Stimulated activated memory B cell treated with anti-CD40 and anti-IgM and Interleukin-4, amounts not matched to agents 10 μg/mL and 1 μg/mL and 100 μg/mL, for 72 hours (primary cell): Measurements from ENCODE around the gene FAM25C.
"Not testable (repeated sequence)": the region's sequence is repeated elsewhere in the genome, so short reads cannot be mapped to it uniquely, and the experiment has no call there.

Experiments used
- ATAC-seq: fragments of 150-1000 bp; cut with Tn5 transposase; 2 replicates; pipeline ENCODE4 v1.10.0; 2021
- H3K27ac Mint-ChIP-seq: one replicate; pipeline ENCODE4 v1.8.0; 2022; ENCODE audit warnings: mild to moderate bottlenecking, mixed read lengths
- H3K27me3 Mint-ChIP-seq: one replicate; pipeline ENCODE4 v1.8.0; 2022; ENCODE audit warnings: mixed read lengths
- H3K36me3 Mint-ChIP-seq: one replicate; pipeline ENCODE4 v1.8.0; 2022; ENCODE audit warnings: mixed read lengths
- H3K4me1 Mint-ChIP-seq: one replicate; pipeline ENCODE4 v1.8.0; 2022; ENCODE audit warnings: mixed read lengths
- H3K4me3 Mint-ChIP-seq: one replicate; pipeline ENCODE4 v1.8.0; 2022; ENCODE audit warnings: mild to moderate bottlenecking, moderate library complexity, mixed read lengths
- H3K9me3 Mint-ChIP-seq: one replicate; pipeline ENCODE4 v1.8.0; 2022; ENCODE audit warnings: mixed read lengths

Gene FAM25C

GRCh38 chr10:47999691-48000090 lies at the start of gene FAM25C:
TSS of gene FAM25C (minus strand) at chr10:47999791. CDS start at chr10:47999765, 26 bp downstream.
- H3K4me3 Mint-ChIP-seq, H3K27ac Mint-ChIP-seq, H3K9me3 Mint-ChIP-seq, H3K4me1 Mint-ChIP-seq, ATAC-seq, H3K36me3 Mint-ChIP-seq, H3K27me3 Mint-ChIP-seq: not testable (repeated sequence)

- H3K27ac Mint-ChIP-seq, H3K4me1 Mint-ChIP-seq, H3K9me3 Mint-ChIP-seq, ATAC-seq, H3K36me3 Mint-ChIP-seq, H3K4me3 Mint-ChIP-seq, H3K27me3 Mint-ChIP-seq: not testable (repeated sequence)
Observed at GRCh38 chr10:48044557-48044956, 45.0 kb upstream of the FAM25C start.

GRCh38 chr10:48031390-48031789 lies 31.8 kb upstream of the FAM25C start:
- not testable (repeated sequence) for H3K4me3 Mint-ChIP-seq

GRCh38 chr10:48002306-48002705 lies 2.7 kb upstream of the FAM25C start:
- not testable (repeated sequence) for H3K27me3 Mint-ChIP-seq, H3K9me3 Mint-ChIP-seq, H3K4me3 Mint-ChIP-seq, H3K36me3 Mint-ChIP-seq, H3K27ac Mint-ChIP-seq, H3K4me1 Mint-ChIP-seq, ATAC-seq

More at GRCh38 chr10:48031390-48031789, 31.8 kb upstream of the FAM25C start:
- H3K27me3 Mint-ChIP-seq, H3K9me3 Mint-ChIP-seq, H3K4me1 Mint-ChIP-seq, H3K36me3 Mint-ChIP-seq, H3K27ac Mint-ChIP-seq, ATAC-seq: not testable (repeated sequence)

- not testable (repeated sequence) for H3K27me3 Mint-ChIP-seq
Observed at GRCh38 chr10:47994045-47994444, 5.5 kb downstream of the FAM25C start.

GRCh38 chr10:47992560-47992959 lies 7.0 kb downstream of the FAM25C start:
- not testable (repeated sequence) for H3K9me3 Mint-ChIP-seq

More at GRCh38 chr10:47994045-47994444, 5.5 kb downstream of the FAM25C start:
- not testable (repeated sequence) for H3K36me3 Mint-ChIP-seq, H3K4me1 Mint-ChIP-seq, H3K9me3 Mint-ChIP-seq, H3K27ac Mint-ChIP-seq, ATAC-seq, H3K4me3 Mint-ChIP-seq

GRCh38 chr10:47991706-47992105 lies 7.9 kb downstream of the FAM25C start:
- not testable (repeated sequence) for H3K36me3 Mint-ChIP-seq, H3K4me1 Mint-ChIP-seq
- ATAC-seq: peak; percentile 47

More at GRCh38 chr10:47992560-47992959, 7.0 kb downstream of the FAM25C start:
- not testable (repeated sequence) for ATAC-seq, H3K36me3 Mint-ChIP-seq, H3K4me1 Mint-ChIP-seq, H3K27ac Mint-ChIP-seq, H3K27me3 Mint-ChIP-seq, H3K4me3 Mint-ChIP-seq

GRCh38 chr10:47990097-47990496 lies 9.5 kb downstream of the FAM25C start:
- H3K9me3 Mint-ChIP-seq, H3K27ac Mint-ChIP-seq, H3K4me3 Mint-ChIP-seq, H3K36me3 Mint-ChIP-seq, H3K4me1 Mint-ChIP-seq, ATAC-seq, H3K27me3 Mint-ChIP-seq: not testable (repeated sequence)

More at GRCh38 chr10:47991706-47992105, 7.9 kb downstream of the FAM25C start:
- H3K9me3 Mint-ChIP-seq, H3K27ac Mint-ChIP-seq, H3K4me3 Mint-ChIP-seq, H3K27me3 Mint-ChIP-seq: not testable (repeated sequence)

- H3K9me3 Mint-ChIP-seq, ATAC-seq, H3K4me3 Mint-ChIP-seq, H3K4me1 Mint-ChIP-seq, H3K27ac Mint-ChIP-seq, H3K27me3 Mint-ChIP-seq, H3K36me3 Mint-ChIP-seq: not testable (repeated sequence)
Observed at GRCh38 chr10:47989542-47989950, 10.0 kb downstream of the FAM25C start.

GRCh38 chr10:47988718-47989541 lies 10.7 kb downstream of the FAM25C start:
- H3K4me3 Mint-ChIP-seq, H3K27me3 Mint-ChIP-seq, H3K36me3 Mint-ChIP-seq, H3K4me1 Mint-ChIP-seq, H3K9me3 Mint-ChIP-seq, H3K27ac Mint-ChIP-seq, ATAC-seq: not testable (repeated sequence)

GRCh38 chr10:47987952-47988351 lies 11.6 kb downstream of the FAM25C start:
- not testable (repeated sequence) for H3K4me1 Mint-ChIP-seq, H3K36me3 Mint-ChIP-seq, ATAC-seq, H3K27ac Mint-ChIP-seq, H3K27me3 Mint-ChIP-seq, H3K4me3 Mint-ChIP-seq, H3K9me3 Mint-ChIP-seq

- not testable (repeated sequence) for H3K9me3 Mint-ChIP-seq, H3K27ac Mint-ChIP-seq, H3K27me3 Mint-ChIP-seq, H3K4me3 Mint-ChIP-seq, H3K4me1 Mint-ChIP-seq, H3K36me3 Mint-ChIP-seq
- peak; percentile 28 for ATAC-seq
Observed at GRCh38 chr10:47986413-47987230, 13.0 kb downstream of the FAM25C start.

GRCh38 chr10:47975409-47975808 lies 24.2 kb downstream of the FAM25C start:
- not testable (repeated sequence) for H3K27me3 Mint-ChIP-seq, H3K4me3 Mint-ChIP-seq, ATAC-seq, H3K27ac Mint-ChIP-seq, H3K4me1 Mint-ChIP-seq, H3K36me3 Mint-ChIP-seq, H3K9me3 Mint-ChIP-seq

GRCh38 chr10:47973131-47973530 lies 26.5 kb downstream of the FAM25C start:
- H3K4me3 Mint-ChIP-seq, H3K27me3 Mint-ChIP-seq, ATAC-seq, H3K27ac Mint-ChIP-seq, H3K4me1 Mint-ChIP-seq, H3K36me3 Mint-ChIP-seq, H3K9me3 Mint-ChIP-seq: not testable (repeated sequence)

- not testable (repeated sequence) for H3K27ac Mint-ChIP-seq, H3K9me3 Mint-ChIP-seq, H3K27me3 Mint-ChIP-seq, H3K4me1 Mint-ChIP-seq, H3K36me3 Mint-ChIP-seq, ATAC-seq, H3K4me3 Mint-ChIP-seq
Observed at GRCh38 chr10:47972077-47972476, 27.5 kb downstream of the FAM25C start.

- not testable (repeated sequence) for ATAC-seq, H3K4me1 Mint-ChIP-seq, H3K9me3 Mint-ChIP-seq, H3K4me3 Mint-ChIP-seq, H3K27ac Mint-ChIP-seq, H3K27me3 Mint-ChIP-seq, H3K36me3 Mint-ChIP-seq
Observed at GRCh38 chr10:47971598-47971997, 28.0 kb downstream of the FAM25C start.
